Spleen (tissue), 11 donors: ENCODE results near the gene ZNF84. TPM values are rescaled to one million over a fixed set of nuclear protein-coding genes. Genes with fewer than 3 reads are reported as not detected.
A peak's percentile ranks its signal among the peaks of the same experiment; 100 is the strongest.

Experiments used
- DNase-seq: peaks from one replicate; pipeline ENCODE4 v3.0.0-alpha.2; 2020
- H3K27ac ChIP-seq, 8 donors: fragments of 200-600 bp; sonication (generic) in 7 of 8; 1 replicate in 4 of 8; 2 replicates in 4 of 8; pipeline versions ENCODE4 v1.5.0 to v1.8.0; 2016 to 2021; ENCODE audit warnings: inconsistent platforms in 4 of 8, mild to moderate bottlenecking in 4 of 8, moderate library complexity in 1 of 8
- H3K27me3 ChIP-seq, 7 donors: fragments of 200-600 bp; sonication (generic) in 6 of 7; replicated peaks in 1 of 7; 1 replicate in 4 of 7; 2 replicates in 3 of 7; pipeline versions ENCODE4 v1.5.0 to v1.8.0; 2016 to 2021; ENCODE audit warnings: inconsistent platforms in 3 of 7, mild to moderate bottlenecking in 1 of 7
- H3K36me3 ChIP-seq, 6 donors: fragments of 200-600 bp; sonication (generic) in 5 of 6; 1 replicate in 4 of 6; 2 replicates in 2 of 6; pipeline versions ENCODE4 v1.5.0 to v1.8.0; 2016 to 2021; ENCODE audit warnings: inconsistent platforms in 2 of 6
- H3K4me1 ChIP-seq, 6 donors: fragments of 200-600 bp; sonication (generic) in 5 of 6; 1 replicate in 3 of 6; 2 replicates in 3 of 6; pipeline versions ENCODE4 v1.5.0 to v1.8.0; 2016 to 2021; ENCODE audit warnings: inconsistent platforms in 3 of 6
- H3K4me3 ChIP-seq, 8 donors: fragments of 200-600 bp; sonication (generic) in 7 of 8; 1 replicate in 4 of 8; 2 replicates in 4 of 8; pipeline versions ENCODE4 v1.5.0 to v1.8.0; 2016 to 2021; ENCODE audit warnings: inconsistent platforms in 4 of 8, mild to moderate bottlenecking in 4 of 8, moderate library complexity in 2 of 8
- H3K9me3 ChIP-seq, 8 donors: fragments of 200-600 bp; sonication (generic) in 7 of 8; 1 replicate in 4 of 8; 2 replicates in 4 of 8; pipeline versions ENCODE4 v1.5.0 to v1.8.0; 2016 to 2021; ENCODE audit warnings: inconsistent platforms in 4 of 8
- POLR2A ChIP-seq, 3 donors: fragments of 450-650 bp; IDR thresholded peaks; one replicate each; pipeline ENCODE4 v1.5.1; 2017; ENCODE audit warnings: antibody characterized with exemption in 3 of 3, mild to moderate bottlenecking in 1 of 3
- POLR2AphosphoS5 ChIP-seq, 3 donors: sonication (generic); formaldehyde crosslinking; IDR thresholded peaks; one replicate each; pipeline ENCODE4 v1.5.1; 2017; ENCODE audit warnings: antibody characterized with exemption in 3 of 3
- WGBS, 5 donors: extraction: QIAGEN DNeasy Blood & Tissue Kit in 3 of 5; methylation state at CpG; one replicate each; pipeline versions ENCODE4 v1.1.5 to v1.1.7; 2013 to 2018; 5-methylcytosine and 5-hydroxymethylcytosine counted together
- intact Hi-C: fragments of 100-400 bp; cut with DNase I; formaldehyde crosslinking; loops from one replicate; pipeline ENCODE4 v1.15.0; 2023; ENCODE audit warnings: low total_unique reads
- polyA plus RNA-seq, 3 donors: library from polyadenylated mRNA; stranded (reverse); fragments of 200-250 nt; gene quantifications; one replicate each; pipeline ENCODE4 v1.2.1, GENCODE V29; 2013
- small RNA-seq, 4 donors: library from RNA; depleted of rRNA; stranded (forward); fragments of <200 nt; gene quantifications; one replicate each; pipeline ENCODE3, GENCODE V24; 2016
- total RNA-seq, 7 donors: library from RNA; depleted of rRNA in 3 of 7; stranded (reverse); fragments of >200 nt in 3 of 7; fragmentation: NEBNext Ultra II Directional in 4 of 7; extraction: Animal tissue kit (Norgen Biotek cat#: 25700) in 4 of 7; gene quantifications; one replicate each; pipeline versions ENCODE4 v1.1.0 to v1.2.1, GENCODE V29; 2016 to 2021
- TF ChIP-seq, protein P1 (sequence below), 11 experiments: fragments of 200-600 bp in 7 of 11; fragments of 450-650 bp in 4 of 11; sonication (generic) in 4 of 11; IDR thresholded peaks in 8 of 11; conservative IDR thresholded peaks in 3 of 11; 1 replicate in 7 of 11; 2 replicates in 4 of 11; pipeline versions ENCODE4 v1.4.0 to v1.8.0; 2016 to 2021; ENCODE audit warnings: antibody characterized with exemption in 11 of 11, inconsistent platforms in 4 of 11, mild to moderate bottlenecking in 1 of 11
- donor health status: healthy with polysubstance abuse.
- donor health status: DM: no; HTN: no; CAD: no; lungs with moderate emphysema.
- donor health status: DM: no; HTN: no; CAD: no.
- donor health status: Bipolar disorder and iron deficiency.
- donor health status: healthy.
- donor health status: DM: no; HTN: no; CAD: no.
- donor health status: DM: yes; HTN: yes; CAD: no.

Gene ZNF84
- total and polyA plus RNA-seq, 10 donors = 8.6 to 36.3 (median 28.5) TPM

DNA sequence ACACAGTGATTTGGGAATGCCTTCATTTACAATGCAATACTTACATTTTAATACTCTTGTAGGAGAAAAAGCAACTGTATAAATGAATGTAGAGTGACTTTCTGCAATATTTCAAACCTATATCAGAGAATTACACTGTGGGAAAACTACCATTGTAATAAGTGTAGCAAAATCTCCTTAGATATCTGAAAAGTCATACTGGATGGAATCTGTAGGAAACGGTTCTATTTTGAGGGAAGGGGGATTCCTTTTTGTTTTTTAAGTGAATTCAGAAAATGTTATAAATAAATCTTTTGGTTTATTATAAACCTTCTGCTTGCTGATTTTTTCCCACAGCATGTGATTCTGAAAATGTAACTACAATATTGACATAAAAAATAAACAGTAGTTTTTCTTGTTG is 69.8 kb downstream of the ZNF84 start:
- peaks cover 89 to 100% (median 100%) of the 10 kb centered on the region in 8 donors for H3K9me3 ChIP-seq
- WGBS, 5 donors = 95 to 98% (median 96%) methylated on average over 1 of the region's 1 CpG
- no peaks in the 10 kb centered on the region for H3K4me1 ChIP-seq
- H3K27me3 ChIP-seq = no peaks in the 10 kb centered on the region
- intact Hi-C loops = no loop called here
- no peak for DNase-seq
- H3K4me3 ChIP-seq = no peak overlapping the region
- no peak overlapping the region for H3K27ac ChIP-seq
- peaks cover 25 to 91% (median 54%) of the 10 kb centered on the region in 6 donors for H3K36me3 ChIP-seq
- TF ChIP-seq, protein P1, sequence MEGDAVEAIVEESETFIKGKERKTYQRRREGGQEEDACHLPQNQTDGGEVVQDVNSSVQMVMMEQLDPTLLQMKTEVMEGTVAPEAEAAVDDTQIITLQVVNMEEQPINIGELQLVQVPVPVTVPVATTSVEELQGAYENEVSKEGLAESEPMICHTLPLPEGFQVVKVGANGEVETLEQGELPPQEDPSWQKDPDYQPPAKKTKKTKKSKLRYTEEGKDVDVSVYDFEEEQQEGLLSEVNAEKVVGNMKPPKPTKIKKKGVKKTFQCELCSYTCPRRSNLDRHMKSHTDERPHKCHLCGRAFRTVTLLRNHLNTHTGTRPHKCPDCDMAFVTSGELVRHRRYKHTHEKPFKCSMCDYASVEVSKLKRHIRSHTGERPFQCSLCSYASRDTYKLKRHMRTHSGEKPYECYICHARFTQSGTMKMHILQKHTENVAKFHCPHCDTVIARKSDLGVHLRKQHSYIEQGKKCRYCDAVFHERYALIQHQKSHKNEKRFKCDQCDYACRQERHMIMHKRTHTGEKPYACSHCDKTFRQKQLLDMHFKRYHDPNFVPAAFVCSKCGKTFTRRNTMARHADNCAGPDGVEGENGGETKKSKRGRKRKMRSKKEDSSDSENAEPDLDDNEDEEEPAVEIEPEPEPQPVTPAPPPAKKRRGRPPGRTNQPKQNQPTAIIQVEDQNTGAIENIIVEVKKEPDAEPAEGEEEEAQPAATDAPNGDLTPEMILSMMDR (IDR thresholded peaks at IDR 0.05 in 8 of 11, conservative IDR thresholded peaks at IDR 0.05 in 3 of 11) = no peak
- TF ChIP-seq POLR2AphosphoS5 (IDR thresholded peaks at IDR 0.05) (no peak), POLR2A (IDR thresholded peaks at IDR 0.05) (no peak)

DNA sequence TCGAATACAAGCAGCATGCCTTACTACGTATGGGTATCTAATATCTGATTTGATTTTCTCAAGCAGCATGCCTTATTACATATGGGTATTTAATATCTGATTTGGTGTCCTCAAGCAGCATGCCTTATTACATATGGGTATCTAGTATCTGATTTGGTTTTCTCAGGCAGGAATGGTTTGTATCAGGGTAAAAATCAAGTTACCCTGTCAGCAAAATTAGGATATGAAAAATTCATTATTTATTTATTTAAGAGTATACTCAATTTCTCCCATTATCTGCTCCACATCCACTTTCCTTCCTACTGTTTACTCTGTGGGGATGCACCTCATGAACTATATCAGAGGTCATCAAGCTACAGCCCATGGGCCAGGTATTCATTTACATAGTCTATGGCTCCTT is 70.8 kb downstream of the ZNF84 start:
- intact Hi-C loops = no loop called here

More for the DNA sequence above, 70.8 kb downstream of the ZNF84 start:
- Histone ChIP-seq H3K9me3 (peaks cover 86 to 100% (median 100%) of the 10 kb centered on the region in 8 donors), H3K36me3 (peaks cover 21 to 81% (median 44%) of the 10 kb centered on the region in 6 donors), H3K4me3 (peak overlapping the region in 1 of 8 donors; percentile 5), H3K4me1 (no peaks in the 10 kb centered on the region), H3K27ac (no peak overlapping the region), H3K27me3 (no peaks in the 10 kb centered on the region)
- WGBS, 5 donors = 93 to 100% (median 96%) methylated on average over 2 of the region's 2 CpGs
- TF ChIP-seq POLR2AphosphoS5 (IDR thresholded peaks at IDR 0.05) = no peak
- TF ChIP-seq, protein P1 (IDR thresholded peaks at IDR 0.05 in 8 of 11, conservative IDR thresholded peaks at IDR 0.05 in 3 of 11) = no peak
- TF ChIP-seq POLR2A (IDR thresholded peaks at IDR 0.05) = no peak
- no peak for DNase-seq

Small RNA genes within 50 kb of the gene (small RNA-seq; reads per million reads assigned to genes)
- 0 reads per million in 4 donors for gene RNU4ATAC12P

Other genes with a start within 250 kb of the ZNF84 start
- 10 to 100 TPM; 51.3 to 80.9 (median 56.1) TPM for gene GOLGA3, start 208.6 kb upstream of the ZNF84 start, total RNA-seq
- gene GOLGA3, start 208.6 kb upstream of the ZNF84 start, polyA plus RNA-seq = 10 to 100 TPM in 1 of 3 donors, 1 to 10 TPM in 2; 6.8 to 18.7 (median 7.8) TPM
- gene CHFR, start 149.9 kb upstream of the ZNF84 start, total RNA-seq = 10 to 100 TPM; 60.4 to 87.2 (median 68.1) TPM
- gene CHFR, start 149.9 kb upstream of the ZNF84 start, polyA plus RNA-seq = 10 to 100 TPM; 26.7 to 46.1 (median 41.8) TPM
- 10 to 100 TPM; 11.0 to 18.9 (median 12.5) TPM for gene ZNF605, start 81.2 kb upstream of the ZNF84 start, total RNA-seq
- gene ZNF605, start 81.2 kb upstream of the ZNF84 start, polyA plus RNA-seq = 1 to 10 TPM; 1.6 to 3.3 (median 1.9) TPM
- gene ZNF26, start 51.1 kb upstream of the ZNF84 start, total RNA-seq = 10 to 100 TPM; 13.2 to 28.7 (median 20.6) TPM
- gene ZNF26, start 51.1 kb upstream of the ZNF84 start, polyA plus RNA-seq = 1 to 10 TPM; 4.0 to 6.1 (median 5.6) TPM
- 10 to 100 TPM; 16.8 to 25.0 (median 18.2) TPM for gene ZNF140, start 43.4 kb downstream of the ZNF84 start, total RNA-seq
- 10 to 100 TPM; 14.9 to 17.0 (median 15.6) TPM for gene ZNF140, start 43.4 kb downstream of the ZNF84 start, polyA plus RNA-seq
- 1 to 10 TPM; 2.3 to 5.8 (median 3.2) TPM for gene ZNF891, start 92.8 kb downstream of the ZNF84 start, total RNA-seq
- gene ZNF891, start 92.8 kb downstream of the ZNF84 start, polyA plus RNA-seq = under 1 TPM; 0.37 to 0.96 (median 0.39) TPM
- 10 to 100 TPM in 3 of 7 donors, 1 to 10 TPM in 4; 7.7 to 22.1 (median 9.3) TPM for gene ZNF10, start 93.1 kb downstream of the ZNF84 start, total RNA-seq
- 1 to 10 TPM; 3.3 to 4.9 (median 4.3) TPM for gene ZNF10, start 93.1 kb downstream of the ZNF84 start, polyA plus RNA-seq
- gene ZNF268, start 144.0 kb downstream of the ZNF84 start, total RNA-seq = 10 to 100 TPM; 20.0 to 27.0 (median 22.5) TPM
- 1 to 10 TPM; 3.0 to 5.1 (median 3.5) TPM for gene ZNF268, start 144.0 kb downstream of the ZNF84 start, polyA plus RNA-seq
- gene ANHX, start 198.4 kb downstream of the ZNF84 start, total RNA-seq = not detected
- not detected for gene ANHX, start 198.4 kb downstream of the ZNF84 start, polyA plus RNA-seq